HepG2 (cell line): ENCODE measurements around the gene DHH. TPM values are rescaled to one million over a fixed set of nuclear protein-coding genes. Genes with fewer than 3 reads are reported as not detected.

Experiments used
- ATAC-seq: fragments of 200-7000 bp; cut with Tn5 transposase; 3 replicates; pipeline ENCODE4 v1.9.1; 2020; ENCODE audit warnings: mild to moderate bottlenecking, moderate library complexity
- BruUV-seq: library from RNA; stranded (reverse); fragments of 400-500 nt; replicated peaks from 2 replicates; lab custom pipeline; 2021; lab: Mats Ljungman, UMichigan
- CTCF ChIA-PET: fragments of 300-600 bp; formaldehyde crosslinking; extraction: SDS; loops from one replicate; lab custom pipeline; 2021; ENCODE audit warnings: low total read pairs, inconsistent platforms, low intra/inter-chr PET ratio; lab: Yijun Ruan, JAX
- POLR2A ChIA-PET: fragments of 350-600 bp; sonication (Branson Sonifier 250); formaldehyde crosslinking; loops from one replicate; lab custom pipeline; 2020; ENCODE audit warnings: antibody characterized with exemption, inconsistent platforms; lab: Yijun Ruan, JAX
- DNase-seq: peaks from one replicate; pipeline ENCODE4 v3.0.0-alpha.2; 2015; ENCODE audit warnings: low spot score
- FAIRE-seq: peaks from 3 replicates; lab custom pipeline; 2011; peaks lifted over from hg19 to GRCh38; lab: Jason Lieb, UNC
- H2AFZ ChIP-seq: one replicate; pipeline ENCODE4 v1.6.1; 2011; ENCODE audit warnings: low read length, inconsistent platforms
- H3K27ac ChIP-seq: fragments of 300-600 bp; 3 replicates; pipeline ENCODE4 v1.8.0; 2011; ENCODE audit warnings: mixed run types, mild to moderate bottlenecking, mixed read lengths, low read length, inconsistent platforms; ENCODE audit not compliant: insufficient read depth; ENCODE audit errors: extremely low read length
- H3K27me3 ChIP-seq, 2 experiments: fragments of 200-600 bp in 1 of 2; 2 replicates in 1 of 2; 3 replicates in 1 of 2; pipeline versions ENCODE4 v1.6.0 to v1.8.0; 2011; ENCODE audit warnings: low read length in 2 of 2, mild to moderate bottlenecking in 2 of 2, moderate library complexity in 2 of 2, inconsistent platforms in 1 of 2; ENCODE audit not compliant: insufficient read depth in 2 of 2, control insufficient read depth in 1 of 2
- H3K36me3 ChIP-seq, 2 experiments: fragments of 200-600 bp in 1 of 2; replicated peaks in 1 of 2; 2 replicates in 1 of 2; 3 replicates in 1 of 2; pipeline versions ENCODE4 v1.5.1 to v1.8.0; 2011; ENCODE audit warnings: low read length in 2 of 2, inconsistent platforms in 1 of 2; ENCODE audit not compliant: insufficient read depth in 2 of 2, control insufficient read depth in 1 of 2
- H3K4me1 ChIP-seq: 2 replicates; pipeline ENCODE4 v1.5.1; 2012; ENCODE audit warnings: low read length, inconsistent platforms; ENCODE audit not compliant: insufficient read depth
- H3K4me2 ChIP-seq: 2 replicates; pipeline ENCODE4 v1.6.0; 2011; ENCODE audit warnings: low read depth, low read length, inconsistent platforms
- H3K4me3 ChIP-seq, 3 experiments: fragments of 200-600 bp in 1 of 3; sonication (generic), shearing (Covaris generic) in 1 of 3; replicated peaks in 1 of 3; 2 replicates each; pipeline ENCODE4 v1.5.1; 2011 to 2016; ENCODE audit warnings: low read length in 3 of 3, inconsistent platforms in 2 of 3, low read depth in 2 of 3, mild to moderate bottlenecking in 2 of 3, control low read depth in 1 of 3, mixed read lengths in 1 of 3; ENCODE audit not compliant: insufficient read depth in 1 of 3
- H3K79me2 ChIP-seq: one replicate; pipeline ENCODE4 v1.6.1; 2011; ENCODE audit warnings: low read length, inconsistent platforms; ENCODE audit not compliant: insufficient read depth
- H3K9ac ChIP-seq: 2 replicates; pipeline ENCODE4 v1.6.0; 2011; ENCODE audit warnings: mild to moderate bottlenecking, low read depth, low read length, inconsistent platforms; ENCODE audit not compliant: insufficient read depth
- H3K9me3 ChIP-seq: 2 replicates; pipeline ENCODE4 v1.5.1; 2012; ENCODE audit warnings: mild to moderate bottlenecking, low read length
- H4K20me1 ChIP-seq: 2 replicates; pipeline ENCODE4 v1.6.0; 2011; ENCODE audit warnings: inconsistent platforms, mild to moderate bottlenecking, low read length, moderate library complexity; ENCODE audit not compliant: insufficient read depth
- HMG20B ChIP-seq: conservative IDR thresholded peaks from 2 replicates; pipeline ENCODE4 v1.6.1; 2016; ENCODE audit warnings: missing genetic modification reagents, missing compliant biosample characterization
- KAT8 ChIP-seq: IDR thresholded peaks from 2 replicates; pipeline ENCODE4 v1.6.1; 2016; ENCODE audit warnings: missing genetic modification reagents, missing compliant biosample characterization
- KLF12 ChIP-seq: sonication (generic); formaldehyde crosslinking; IDR thresholded peaks from 2 replicates; pipeline ENCODE4 v1.4.0; 2020; ENCODE audit warnings: missing genetic modification reagents, borderline replicate concordance
- MLLT10 ChIP-seq: sonication (generic); formaldehyde crosslinking; IDR thresholded peaks from 2 replicates; pipeline ENCODE4 v1.4.0; 2020; ENCODE audit warnings: missing genetic modification reagents
- PREB ChIP-seq: sonication (generic); formaldehyde crosslinking; IDR thresholded peaks from 2 replicates; pipeline ENCODE4 v1.4.0; 2020; ENCODE audit warnings: missing genetic modification reagents
- ZNF407 ChIP-seq: sonication (generic); formaldehyde crosslinking; IDR thresholded peaks from one replicate; pipeline ENCODE4 v1.5.1; 2020; ENCODE audit warnings: mild to moderate bottlenecking, missing genetic modification reagents; ENCODE audit errors: not compliant biosample characterization
- ZNF446 ChIP-seq: sonication (generic); formaldehyde crosslinking; IDR thresholded peaks from 2 replicates; pipeline ENCODE4 v1.5.0; 2020; ENCODE audit warnings: mild to moderate bottlenecking, missing genetic modification reagents
- ZNF766 ChIP-seq: sonication (generic); formaldehyde crosslinking; IDR thresholded peaks from 2 replicates; pipeline ENCODE4 v1.5.0; 2020; ENCODE audit warnings: missing genetic modification reagents, borderline replicate concordance
- WGBS: methylation state at CpG from one replicate; pipeline ENCODE4 v1.1.6; 2017; ENCODE audit warnings: low lambda C conversion rate; 5-methylcytosine and 5-hydroxymethylcytosine counted together
- in situ Hi-C: cut with HindIII; loops from 2 replicates; pipeline ENCODE4 v1.10.0; 2017; ENCODE audit warnings: low pct_unique_long_range_greater_than_20kb; ENCODE audit not compliant: extremely low pct_ligation_motif_present
- intact Hi-C: fragments of 100-400 bp; cut with micrococcal nuclease; formaldehyde crosslinking; loops from one replicate; pipeline ENCODE4 v1.10.0; 2022; ENCODE audit not compliant: unreplicated experiment
- polyA plus RNA-seq, 8 experiments: library from polyadenylated mRNA; depleted of rRNA in 3 of 8; stranded (reverse) in 7 of 8; unstranded in 1 of 8; fragments of >200 nt; fragmentation: Illumina TruSeq in 4 of 8; extraction: Trizol in 4 of 8; gene quantifications; 2 replicates each; pipeline versions ENCODE4 v1.2.1 to v1.2.3, GENCODE V29; 2011 to 2016; ENCODE audit warnings: low read depth in 4 of 8, missing spikeins in 1 of 8, mixed read lengths in 1 of 8; ENCODE audit not compliant: insufficient read depth in 1 of 8
- total RNA-seq, 5 experiments: library from RNA; depleted of rRNA; stranded (reverse); fragments of >200 nt; fragmentation: Illumina TruSeq; extraction: Trizol; gene quantifications; 2 replicates each; pipeline ENCODE4 v1.2.3, GENCODE V29; 2016; ENCODE audit warnings: low read depth in 1 of 5

DHH gene
- total and polyA plus RNA-seq, 2 of the 13 experiments (the other 11 are each of a cell fraction or from before 2014, with no cell fraction given): not detected

- in situ Hi-C loops: no loop called here
- H3K79me2 ChIP-seq: peaks cover 19% of the 10 kb centered on the region
- WGBS: 89% methylated on average over 10 of the region's 10 CpGs
Measured at GRCh38 chr12:49133590-49133989, 39.0 kb upstream of the DHH start.

GRCh38 chr12:49133014-49133413 lies 38.4 kb upstream of the DHH start:
- Histone ChIP-seq H3K79me2 (peaks cover 19% of the 10 kb centered on the region), H3K27ac (no peak overlapping the region), H3K9me3 (no peaks in the 10 kb centered on the region), H3K9ac (no peak overlapping the region), H2AFZ (no peak overlapping the region), H3K4me2 (peak overlapping the region; percentile 75), H3K27me3 (no peaks in the 10 kb centered on the region), H3K4me1 (peaks cover 45% of the 10 kb centered on the region), H4K20me1 (peaks cover 9% of the 10 kb centered on the region), H3K4me3 (peak overlapping the region in 2 of 3 experiments; percentile 61 to 68; a peak in 4 of 6 replicates), H3K36me3 (peaks cover 7 to 14% of the 10 kb centered on the region in 2 experiments)
- DNase-seq (no peak), FAIRE-seq (no peak), ATAC-seq (no peak)
- intact Hi-C loops: loop anchor here (5.0 kb wide), 1 partner anchor 116 kb away; the partner anchor contains the start of gene PRKAG1
- WGBS: 68% methylated on average over 5 of the region's 5 CpGs
- CTCF ChIA-PET: no interaction called here
- POLR2A ChIA-PET: interaction anchor here (1.8 kb wide), 1 partner anchor 133 kb away, joined by 7 read pairs; no protein-coding TSS in a partner anchor
- in situ Hi-C loops: no loop called here
- no TSS peak for BruUV-seq
- no peak for TF ChIP-seq MLLT10
- TF ChIP-seq HMG20B (CRISPR knock-in tag): no peak
- no peak for TF ChIP-seq KAT8 (CRISPR knock-in tag)
- TF ChIP-seq ZNF407: no peak
- no peak for TF ChIP-seq ZNF446 (CRISPR knock-in tag)
- TF ChIP-seq ZNF766 (CRISPR knock-in tag): no peak

More at GRCh38 chr12:49133590-49133989, 39.0 kb upstream of the DHH start:
- Histone ChIP-seq H3K4me3 (no peak overlapping the region), H3K9me3 (no peaks in the 10 kb centered on the region), H3K27ac (no peak overlapping the region), H3K4me2 (no peak overlapping the region), H3K9ac (no peak overlapping the region), H4K20me1 (peaks cover 9% of the 10 kb centered on the region), H3K36me3 (peaks cover 7 to 14% of the 10 kb centered on the region in 2 experiments), H3K27me3 (no peaks in the 10 kb centered on the region), H3K4me1 (peaks cover 45% of the 10 kb centered on the region), H2AFZ (no peak overlapping the region)
- no TSS peak for BruUV-seq
- TF ChIP-seq KLF12 (CRISPR knock-in tag) (no peak), PREB (CRISPR knock-in tag) (no peak)
- DNase-seq (no peak), ATAC-seq (no peak), FAIRE-seq (no peak)
- POLR2A ChIA-PET: interaction anchor here (1.8 kb wide), 1 partner anchor 132 kb away, joined by 7 read pairs; no protein-coding TSS in a partner anchor
- intact Hi-C loops: loop anchor here (5.0 kb wide), 1 partner anchor 116 kb away; the partner anchor contains the start of gene PRKAG1
- CTCF ChIA-PET: no interaction called here
